Nephron (organoid): ENCODE data around the gene IQSEC1.

Experiments used
- H3K27ac Mint-ChIP-seq, 3 experiments: 2 replicates each; pipeline ENCODE4 v1.8.0; 2020; ENCODE audit warnings: mixed read lengths in 3 of 3, mild to moderate bottlenecking in 2 of 3, moderate library complexity in 1 of 3
- H3K27me3 Mint-ChIP-seq: 2 replicates; pipeline ENCODE4 v1.8.0; 2021; ENCODE audit warnings: low read depth, mild to moderate bottlenecking, moderate library complexity, mixed read lengths
- H3K36me3 Mint-ChIP-seq: 2 replicates; pipeline ENCODE4 v1.8.0; 2020; ENCODE audit warnings: low read depth, mixed read lengths
- H3K4me1 Mint-ChIP-seq: 2 replicates; pipeline ENCODE4 v1.8.0; 2020; ENCODE audit warnings: mixed read lengths
- H3K4me3 Mint-ChIP-seq, 3 experiments: 2 replicates each; pipeline ENCODE4 v1.8.0; 2020; ENCODE audit warnings: mild to moderate bottlenecking in 3 of 3, mixed read lengths in 3 of 3, moderate library complexity in 2 of 3
- H3K9me3 Mint-ChIP-seq: 2 replicates; pipeline ENCODE4 v1.8.0; 2020; ENCODE audit warnings: mixed read lengths
- TF ChIP-seq, protein P1 (sequence below), 3 experiments: fragments of 200-600 bp; sonication (generic); IDR thresholded peaks; one replicate each; pipeline ENCODE4 v1.5.0; 2021; ENCODE audit warnings: antibody characterized with exemption in 3 of 3; ENCODE audit not compliant: unreplicated experiment in 3 of 3

The IQSEC1 gene

GRCh38 chr3:13008155-13008995 is 64.9 kb downstream of the IQSEC1 start:
- no peak overlapping the region for H3K4me3 Mint-ChIP-seq
- H3K9me3 Mint-ChIP-seq: no peaks in the 10 kb centered on the region
- H3K27ac Mint-ChIP-seq: peak overlapping the region in 1 of 3 experiments; percentile 14
- H3K27me3 Mint-ChIP-seq: peaks cover 17% of the 10 kb centered on the region
- H3K36me3 Mint-ChIP-seq: no peaks in the 10 kb centered on the region
- TF ChIP-seq, protein P1, sequence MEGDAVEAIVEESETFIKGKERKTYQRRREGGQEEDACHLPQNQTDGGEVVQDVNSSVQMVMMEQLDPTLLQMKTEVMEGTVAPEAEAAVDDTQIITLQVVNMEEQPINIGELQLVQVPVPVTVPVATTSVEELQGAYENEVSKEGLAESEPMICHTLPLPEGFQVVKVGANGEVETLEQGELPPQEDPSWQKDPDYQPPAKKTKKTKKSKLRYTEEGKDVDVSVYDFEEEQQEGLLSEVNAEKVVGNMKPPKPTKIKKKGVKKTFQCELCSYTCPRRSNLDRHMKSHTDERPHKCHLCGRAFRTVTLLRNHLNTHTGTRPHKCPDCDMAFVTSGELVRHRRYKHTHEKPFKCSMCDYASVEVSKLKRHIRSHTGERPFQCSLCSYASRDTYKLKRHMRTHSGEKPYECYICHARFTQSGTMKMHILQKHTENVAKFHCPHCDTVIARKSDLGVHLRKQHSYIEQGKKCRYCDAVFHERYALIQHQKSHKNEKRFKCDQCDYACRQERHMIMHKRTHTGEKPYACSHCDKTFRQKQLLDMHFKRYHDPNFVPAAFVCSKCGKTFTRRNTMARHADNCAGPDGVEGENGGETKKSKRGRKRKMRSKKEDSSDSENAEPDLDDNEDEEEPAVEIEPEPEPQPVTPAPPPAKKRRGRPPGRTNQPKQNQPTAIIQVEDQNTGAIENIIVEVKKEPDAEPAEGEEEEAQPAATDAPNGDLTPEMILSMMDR (IDR thresholded peaks at IDR 0.05; ENCODE audit: unreplicated experiment in 3 of 3): no peak
- peaks cover 55% of the 10 kb centered on the region for H3K4me1 Mint-ChIP-seq

DNA sequence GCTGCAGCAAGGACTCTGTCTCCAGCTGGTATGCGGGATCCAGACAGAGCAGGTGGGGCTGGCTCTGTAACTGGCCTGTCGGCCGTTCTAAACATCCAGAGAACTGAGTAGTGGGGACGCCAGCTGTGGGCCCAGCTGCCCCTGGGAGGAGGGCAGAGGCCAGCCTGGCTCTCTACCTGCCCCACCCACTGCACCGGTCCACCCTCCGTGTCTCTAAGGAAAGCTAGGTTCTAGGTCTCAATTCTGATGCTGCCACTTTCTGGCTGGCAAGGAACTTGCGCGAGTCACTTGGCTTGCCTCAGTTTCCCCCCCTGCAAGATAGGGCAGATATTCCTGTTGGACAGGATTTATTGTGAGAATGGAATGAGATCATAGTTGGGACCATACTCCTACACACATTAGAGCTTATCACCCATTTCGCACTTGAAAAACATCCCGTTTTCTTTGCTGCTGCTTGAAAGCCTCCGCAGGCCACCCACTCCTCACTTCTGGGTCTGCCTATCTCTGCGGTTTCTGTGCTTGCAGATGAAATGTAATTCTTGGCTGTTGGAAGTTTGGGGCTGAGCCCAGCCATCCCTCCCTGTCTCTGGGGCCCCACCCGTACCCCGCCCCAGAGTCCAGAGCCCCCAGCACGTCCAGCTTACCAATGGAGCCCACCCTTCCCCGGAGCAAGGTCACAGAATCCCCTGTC is 65.8 kb downstream of the IQSEC1 start:
- TF ChIP-seq, protein P1 (IDR thresholded peaks at IDR 0.05; ENCODE audit: unreplicated experiment in 3 of 3): no peak
- Mint-ChIP-seq H3K4me3 (no peak overlapping the region), H3K36me3 (no peaks in the 10 kb centered on the region), H3K9me3 (no peaks in the 10 kb centered on the region), H3K4me1 (peaks cover 50% of the 10 kb centered on the region), H3K27ac (no peak overlapping the region), H3K27me3 (peaks cover 16% of the 10 kb centered on the region)

DNA sequence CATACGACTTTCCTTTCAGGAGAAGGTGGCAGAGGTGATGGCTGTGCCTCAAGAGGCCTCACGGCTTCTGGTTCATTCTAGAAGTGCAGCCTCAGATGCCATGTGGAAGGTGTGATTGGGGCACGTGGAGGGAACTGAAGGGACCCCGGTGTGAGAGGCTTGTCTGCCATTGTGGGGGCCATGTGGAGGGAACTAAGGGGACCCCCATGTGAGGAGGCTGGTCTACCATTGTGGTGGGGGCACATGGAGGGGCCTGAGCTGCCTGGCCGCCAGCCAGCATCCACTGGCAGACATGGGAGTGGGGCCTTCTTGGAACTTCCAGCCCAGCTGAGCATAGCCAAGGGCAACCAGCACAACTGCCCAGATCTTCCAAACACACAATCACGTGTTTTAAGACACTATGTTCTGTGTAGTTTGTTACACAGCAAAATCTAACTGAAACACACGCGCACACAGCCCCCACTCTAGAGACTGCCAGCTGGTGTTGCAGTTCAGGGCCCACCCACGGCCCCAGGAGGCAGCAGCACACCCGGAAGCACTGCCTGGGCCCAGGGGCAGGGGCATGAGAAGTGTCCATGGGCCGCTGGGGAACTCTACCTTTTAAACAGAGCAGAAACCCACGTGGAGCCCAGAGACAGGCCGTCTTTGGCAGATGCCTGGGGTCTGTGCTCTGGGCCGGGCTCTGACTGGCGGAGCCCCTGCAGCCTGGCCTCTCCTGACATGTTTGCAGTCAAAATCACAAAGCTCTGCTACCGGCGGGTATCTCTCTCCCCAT is 66.8 kb downstream of the IQSEC1 start:
- H3K27ac Mint-ChIP-seq: no peak overlapping the region
- no peaks in the 10 kb centered on the region for H3K9me3 Mint-ChIP-seq
- no peak overlapping the region for H3K4me3 Mint-ChIP-seq
- H3K27me3 Mint-ChIP-seq: peaks cover 11% of the 10 kb centered on the region
- peaks cover 41% of the 10 kb centered on the region for H3K4me1 Mint-ChIP-seq
- TF ChIP-seq, protein P1 (IDR thresholded peaks at IDR 0.05; ENCODE audit: unreplicated experiment in 3 of 3): no peak
- H3K36me3 Mint-ChIP-seq: no peaks in the 10 kb centered on the region

- no peak overlapping the region for H3K27ac Mint-ChIP-seq
- peaks cover 10% of the 10 kb centered on the region for H3K27me3 Mint-ChIP-seq
- TF ChIP-seq, protein P1 (IDR thresholded peaks at IDR 0.05; ENCODE audit: unreplicated experiment in 3 of 3): no peak
- H3K4me1 Mint-ChIP-seq: peaks cover 32% of the 10 kb centered on the region
- no peaks in the 10 kb centered on the region for H3K36me3 Mint-ChIP-seq
- H3K4me3 Mint-ChIP-seq: no peak overlapping the region
- H3K9me3 Mint-ChIP-seq: no peaks in the 10 kb centered on the region
Observed at GRCh38 chr3:13005301-13005700, 67.9 kb downstream of the IQSEC1 start.

DNA sequence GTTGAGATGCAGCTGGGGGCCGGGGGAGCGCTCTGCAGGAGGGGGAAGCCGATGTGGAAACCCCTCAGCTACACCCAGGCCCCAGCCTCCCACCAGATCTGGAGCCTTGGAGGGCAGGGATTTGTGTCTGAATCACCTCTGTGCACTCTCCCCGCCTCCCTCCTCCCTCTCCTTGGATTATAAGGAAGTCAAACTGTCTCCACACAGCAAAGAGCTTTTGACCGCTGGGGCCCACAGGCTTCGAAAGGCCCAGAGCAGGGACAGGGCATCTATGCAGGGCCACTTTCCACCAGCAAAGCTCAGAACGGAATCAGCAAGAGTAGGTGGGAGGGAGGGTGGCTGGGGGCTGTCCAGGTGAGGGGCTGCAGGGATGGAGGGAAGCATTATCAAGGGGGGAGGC is 68.9 kb downstream of the IQSEC1 start:
- Mint-ChIP-seq H3K27me3 (peaks cover 2% of the 10 kb centered on the region), H3K36me3 (no peaks in the 10 kb centered on the region), H3K4me3 (no peak overlapping the region), H3K4me1 (peaks cover 22% of the 10 kb centered on the region), H3K9me3 (no peaks in the 10 kb centered on the region), H3K27ac (no peak overlapping the region)
- TF ChIP-seq, protein P1 (IDR thresholded peaks at IDR 0.05; ENCODE audit: unreplicated experiment in 3 of 3): no peak
